HepG2 (cell line): ENCODE data around the gene TMEM151A. TPM values are rescaled to one million over a fixed set of nuclear protein-coding genes. Genes with fewer than 3 reads are reported as not detected.

ENCODE experiments used
- ASH2L ChIP-seq: fragments of 300-600, 200-600 bp; sonication (generic); IDR thresholded peaks from 2 replicates; pipeline ENCODE4 v1.7.0; 2017; ENCODE audit warnings: low read depth, mild to moderate bottlenecking, moderate library complexity, mixed read lengths, low read length; ENCODE audit not compliant: insufficient read length
- BHLHE40 ChIP-seq: IDR thresholded peaks from 2 replicates; pipeline ENCODE4 v1.6.1; 2011; ENCODE audit warnings: low read length, improper control_type of control experiment
- CEBPB ChIP-seq: IDR thresholded peaks from 2 replicates; pipeline ENCODE4 v1.6.1; 2011; ENCODE audit warnings: low read depth, low read length, improper control_type of control experiment, borderline replicate concordance
- CREM ChIP-seq, 2 experiments: sonication (generic) in 1 of 2; formaldehyde crosslinking in 1 of 2; IDR thresholded peaks; 2 replicates each; pipeline versions ENCODE4 v1.4.0 to v1.6.1; 2016 to 2020; ENCODE audit warnings: antibody characterized with exemption in 1 of 2, mild to moderate bottlenecking in 1 of 2, missing genetic modification reagents in 1 of 2
- E2F5 ChIP-seq: sonication (generic); formaldehyde crosslinking; conservative IDR thresholded peaks from 2 replicates; pipeline ENCODE4 v1.4.0; 2020; ENCODE audit warnings: missing genetic modification reagents
- FOXA3 ChIP-seq: IDR thresholded peaks from 2 replicates; pipeline ENCODE4 v1.6.1; 2016; ENCODE audit warnings: missing genetic modification reagents, missing compliant biosample characterization
- FOXP4 ChIP-seq: sonication (generic); formaldehyde crosslinking; IDR thresholded peaks from 2 replicates; pipeline ENCODE4 v1.4.0; 2020; ENCODE audit warnings: missing genetic modification reagents
- MIER2 ChIP-seq: IDR thresholded peaks from 2 replicates; pipeline ENCODE4 v1.6.1; 2016; ENCODE audit warnings: missing biosample characterization, missing genetic modification reagents
- MTF2 ChIP-seq: sonication (generic); formaldehyde crosslinking; IDR thresholded peaks from 2 replicates; pipeline ENCODE4 v1.5.0; 2020; ENCODE audit warnings: missing genetic modification reagents, borderline replicate concordance
- MYPOP ChIP-seq: sonication (generic); formaldehyde crosslinking; IDR thresholded peaks from 2 replicates; pipeline ENCODE4 v1.8.1; 2023; ENCODE audit warnings: mild to moderate bottlenecking, moderate library complexity, missing genetic modification reagents
- NFKB2 ChIP-seq: sonication (generic); formaldehyde crosslinking; IDR thresholded peaks from 2 replicates; pipeline ENCODE4 v1.4.0; 2020; ENCODE audit warnings: missing genetic modification reagents, borderline replicate concordance
- TARDBP ChIP-seq: sonication (generic); formaldehyde crosslinking; IDR thresholded peaks from 2 replicates; pipeline ENCODE4 v1.8.0; 2022; ENCODE audit warnings: mild to moderate bottlenecking, missing genetic modification reagents
- TFDP2 ChIP-seq: sonication (generic); formaldehyde crosslinking; IDR thresholded peaks from 2 replicates; pipeline ENCODE4 v1.4.0; 2020; ENCODE audit warnings: missing genetic modification reagents
- THAP11 ChIP-seq: IDR thresholded peaks from 2 replicates; pipeline ENCODE4 v1.6.1; 2016; ENCODE audit warnings: missing biosample characterization, missing genetic modification reagents
- YEATS2 ChIP-seq: sonication (generic); formaldehyde crosslinking; IDR thresholded peaks from 2 replicates; pipeline ENCODE4 v1.4.0; 2020; ENCODE audit warnings: missing genetic modification reagents, borderline replicate concordance
- ZBTB2 ChIP-seq: sonication (generic); formaldehyde crosslinking; IDR thresholded peaks from 2 replicates; pipeline ENCODE4 v1.8.0; 2022; ENCODE audit warnings: low read depth, missing genetic modification reagents
- ZFX ChIP-seq: sonication (generic); formaldehyde crosslinking; IDR thresholded peaks from 2 replicates; pipeline ENCODE4 v1.4.0; 2020; ENCODE audit warnings: mild to moderate bottlenecking, low read depth, missing genetic modification reagents, moderate library complexity
- ZNF331 ChIP-seq: sonication (generic); formaldehyde crosslinking; IDR thresholded peaks from 2 replicates; pipeline ENCODE4 v1.4.0; 2020; ENCODE audit warnings: missing genetic modification reagents
- ZNF33A ChIP-seq: sonication (generic); formaldehyde crosslinking; IDR thresholded peaks from 2 replicates; pipeline ENCODE4 v1.5.1; 2020; ENCODE audit warnings: missing genetic modification reagents, mild to moderate bottlenecking, moderate library complexity, borderline replicate concordance
- ZNF691 ChIP-seq: sonication (generic); formaldehyde crosslinking; IDR thresholded peaks from 2 replicates; pipeline ENCODE4 v1.4.0; 2020; ENCODE audit warnings: missing genetic modification reagents, low read depth, mild to moderate bottlenecking, borderline replicate concordance
- polyA plus RNA-seq, 8 experiments: library from polyadenylated mRNA; depleted of rRNA in 3 of 8; stranded (reverse) in 7 of 8; unstranded in 1 of 8; fragments of >200 nt; fragmentation: Illumina TruSeq in 4 of 8; extraction: Trizol in 4 of 8; gene quantifications; 2 replicates each; pipeline versions ENCODE4 v1.2.1 to v1.2.3, GENCODE V29; 2011 to 2016; ENCODE audit warnings: low read depth in 4 of 8, missing spikeins in 1 of 8, mixed read lengths in 1 of 8; ENCODE audit not compliant: insufficient read depth in 1 of 8
- total RNA-seq, 5 experiments: library from RNA; depleted of rRNA; stranded (reverse); fragments of >200 nt; fragmentation: Illumina TruSeq; extraction: Trizol; gene quantifications; 2 replicates each; pipeline ENCODE4 v1.2.3, GENCODE V29; 2016; ENCODE audit warnings: low read depth in 1 of 5

Gene TMEM151A
- total and polyA plus RNA-seq, 2 of the 13 experiments (the other 11 are each of a cell fraction or from before 2014, with no cell fraction given): 0.18 to 0.33 TPM

- TF ChIP-seq CREM (IDR thresholded peaks at IDR 0.05): peak; percentile 46; the same call in 1 of the 2 replicates
- TF ChIP-seq CREM (CRISPR knock-in tag; IDR thresholded peaks at IDR 0.05): no peak
- TF ChIP-seq ZFX: peak; percentile 84
- no peak for TF ChIP-seq MTF2 (CRISPR knock-in tag)
- 0 out of 2 replicates have a peak, but pooled peaks have one; percentile 55 for TF ChIP-seq YEATS2
- TF ChIP-seq ZNF33A (CRISPR knock-in tag): no peak
- TF ChIP-seq FOXA3: 0 out of 2 replicates have a peak, but pooled peaks have one; percentile 21
- TF ChIP-seq NFKB2 (CRISPR knock-in tag): peak; percentile 57; the same call in 1 of the 2 replicates
- TF ChIP-seq ZBTB2 (CRISPR knock-in tag): no peak
- TF ChIP-seq CEBPB: peak; percentile 99
- no peak for TF ChIP-seq ZNF691 (CRISPR knock-in tag)
- 0 out of 2 replicates have a peak, but pooled peaks have one; percentile 47 for TF ChIP-seq ZNF331 (CRISPR knock-in tag)
- TF ChIP-seq BHLHE40: no peak
- TF ChIP-seq E2F5 (CRISPR knock-in tag): no peak
- 0 out of 2 replicates have a peak, but pooled peaks have one; percentile 16 for TF ChIP-seq FOXP4 (CRISPR knock-in tag)
- 0 out of 2 replicates have a peak, but pooled peaks have one; percentile 23 for TF ChIP-seq MYPOP (CRISPR knock-in tag)
- peak; percentile 29; the same call in 1 of the 2 replicates for TF ChIP-seq TARDBP (CRISPR knock-in tag)
- peak; percentile 49; the same call in 1 of the 2 replicates for TF ChIP-seq TFDP2 (CRISPR knock-in tag)
- no peak for TF ChIP-seq ASH2L
- peak; percentile 61 for TF ChIP-seq THAP11 (CRISPR knock-in tag)
- 0 out of 2 replicates have a peak, but pooled peaks have one; percentile 37 for TF ChIP-seq MIER2 (CRISPR knock-in tag)
Observed at GRCh38 chr11:66317723-66318599, 26.3 kb downstream of the TMEM151A start (continued).
